ENCODE data around the gene PFKL.

Gene PFKL

DNA sequence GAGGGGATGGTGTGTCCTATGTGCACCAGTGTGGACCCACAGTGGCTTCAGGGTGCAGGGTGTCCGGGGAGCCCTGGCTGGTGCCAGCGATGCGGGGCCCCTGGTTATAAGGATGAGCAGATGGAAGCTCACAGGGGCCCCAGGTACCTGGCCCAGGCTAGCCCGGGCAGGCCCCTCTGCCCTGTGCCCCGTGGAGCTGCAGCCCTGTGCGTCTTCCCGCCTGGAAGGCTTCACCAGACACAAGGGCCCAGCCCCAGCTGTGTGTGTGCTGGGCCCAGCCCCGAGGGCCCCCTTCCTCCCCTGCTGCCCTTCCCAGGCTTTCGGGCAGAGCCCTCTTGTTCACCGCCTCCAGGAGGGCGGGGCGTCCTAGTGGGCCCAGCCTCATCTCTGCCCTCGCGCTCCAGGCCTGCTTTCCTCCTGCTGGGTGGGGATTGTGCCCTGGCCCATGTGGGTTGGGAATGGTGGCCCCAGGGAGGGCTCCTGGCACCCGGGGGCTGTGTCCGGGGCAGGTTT is 15.9 kb downstream of the PFKL start:
- Histone ChIP-seq H3K4me3 (ENCODE audit: insufficient read depth in 1 of 2, low read depth in 1 of 2, low read length in 2 of 2) (no peak overlapping the region), H3K79me1 (replicated peaks; ENCODE audit: low read length, poor library complexity, severe bottlenecking) (peaks cover 4% of the 10 kb centered on the region), H2AFZ (ENCODE audit: low read depth, low read length) (no peak overlapping the region), H2BK5ac (ENCODE audit: low read depth, low read length, poor library complexity, severe bottlenecking) (no peak overlapping the region), H3K18ac (ENCODE audit: low read depth in 1 of 2, low read length in 2 of 2) (no peak overlapping the region), H4K91ac (ENCODE audit: low read length) (no peak overlapping the region), H2BK12ac (ENCODE audit: low read length in 2 of 2) (no peak overlapping the region), H3K4me1 (ENCODE audit: control insufficient read depth, insufficient read depth, low read depth, low read length) (no peaks in the 10 kb centered on the region), H3K23ac (ENCODE audit: low read length in 2 of 2) (no peak overlapping the region), H3K9me3 (ENCODE audit: control insufficient read depth, low read length) (no peaks in the 10 kb centered on the region), H3K4me2 (ENCODE audit: low read length, poor library complexity, severe bottlenecking) (no peak overlapping the region), H2BK120ac (ENCODE audit: low read depth, low read length) (no peak overlapping the region), H3K36me3 (ENCODE audit: control insufficient read depth in 1 of 2, insufficient read depth in 2 of 2, low read depth in 1 of 2, low read length in 2 of 2) (peaks cover 65 to 98% of the 10 kb centered on the region in 2 experiments), H2AK5ac (ENCODE audit: low read length, severe bottlenecking) (no peak overlapping the region), H4K8ac (ENCODE audit: low read length) (no peak overlapping the region), H3K14ac (ENCODE audit: low read length in 2 of 2) (no peak overlapping the region), H3K9ac (ENCODE audit: low read length) (no peak overlapping the region), H3K27ac (ENCODE audit: low read length, poor library complexity, severe bottlenecking) (no peak overlapping the region), H3K27me3 (ENCODE audit: control insufficient read depth in 1 of 2, insufficient read depth in 1 of 2, low read length in 2 of 2) (no peaks in the 10 kb centered on the region), H3K4ac (ENCODE audit: low read depth in 1 of 2, low read length in 2 of 2) (no peak overlapping the region), H2BK15ac (ENCODE audit: low read depth, poor library complexity, severe bottlenecking) (no peak overlapping the region)
- WGBS, result 97% methylated on average over 13 of the region's 16 CpGs
- DNase-seq, result no peak

DNA sequence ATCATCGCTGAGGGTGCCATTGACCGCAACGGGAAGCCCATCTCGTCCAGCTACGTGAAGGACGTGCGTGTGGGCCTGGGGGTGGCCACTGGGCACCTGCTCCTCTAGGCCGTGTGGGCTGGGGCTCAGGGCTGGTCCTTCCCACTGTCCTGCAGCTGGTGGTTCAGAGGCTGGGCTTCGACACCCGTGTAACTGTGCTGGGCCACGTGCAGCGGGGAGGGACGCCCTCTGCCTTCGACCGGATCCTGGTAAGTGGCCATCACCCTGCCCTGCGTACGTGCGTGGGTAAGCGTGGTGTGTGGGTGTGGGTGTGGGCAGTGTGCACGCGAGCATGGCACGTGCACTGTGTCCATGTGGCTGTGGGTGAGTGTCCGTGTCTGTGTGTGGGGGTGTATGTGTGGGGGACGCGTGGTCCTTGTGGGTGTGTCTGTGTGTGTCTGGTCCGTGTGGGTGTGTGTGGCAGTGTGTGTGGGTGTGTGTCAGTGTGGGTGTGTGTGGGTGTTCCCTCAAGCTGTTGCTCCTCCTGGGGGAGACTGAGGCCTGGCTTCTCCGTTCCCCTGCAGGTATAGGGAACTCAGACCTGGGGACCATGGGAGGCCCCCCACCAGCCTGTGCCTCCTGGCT is 16.5 kb downstream of the PFKL start:
- H3K23ac ChIP-seq (ENCODE audit: low read length in 2 of 2), result no peak overlapping the region
- H4K8ac ChIP-seq (ENCODE audit: low read length), result no peak overlapping the region
- no peak for DNase-seq
- no peak overlapping the region for H2BK120ac ChIP-seq (ENCODE audit: low read depth, low read length)
- H3K4me3 ChIP-seq (ENCODE audit: insufficient read depth in 1 of 2, low read depth in 1 of 2, low read length in 2 of 2), result no peak overlapping the region
- H3K18ac ChIP-seq (ENCODE audit: low read depth in 1 of 2, low read length in 2 of 2), result no peak overlapping the region
- no peak overlapping the region for H3K4me2 ChIP-seq (ENCODE audit: low read length, poor library complexity, severe bottlenecking)
- no peak overlapping the region for H4K91ac ChIP-seq (ENCODE audit: low read length)
- no peak overlapping the region for H2BK5ac ChIP-seq (ENCODE audit: low read depth, low read length, poor library complexity, severe bottlenecking)
- no peak overlapping the region for H2AFZ ChIP-seq (ENCODE audit: low read depth, low read length)
- H3K27me3 ChIP-seq (ENCODE audit: control insufficient read depth in 1 of 2, insufficient read depth in 1 of 2, low read length in 2 of 2), result no peaks in the 10 kb centered on the region
- H3K79me1 ChIP-seq (replicated peaks; ENCODE audit: low read length, poor library complexity, severe bottlenecking), result peaks cover 3% of the 10 kb centered on the region
- H3K9ac ChIP-seq (ENCODE audit: low read length), result no peak overlapping the region
- H2BK15ac ChIP-seq (ENCODE audit: low read depth, poor library complexity, severe bottlenecking), result no peak overlapping the region
- H3K27ac ChIP-seq (ENCODE audit: low read length, poor library complexity, severe bottlenecking), result no peak overlapping the region
- 94% methylated on average over 27 of the region's 27 CpGs for WGBS
- H3K9me3 ChIP-seq (ENCODE audit: control insufficient read depth, low read length), result no peaks in the 10 kb centered on the region
- no peak overlapping the region for H2BK12ac ChIP-seq (ENCODE audit: low read length in 2 of 2)
- H2AK5ac ChIP-seq (ENCODE audit: low read length, severe bottlenecking), result no peak overlapping the region
- peaks cover 60 to 98% of the 10 kb centered on the region in 2 experiments for H3K36me3 ChIP-seq (ENCODE audit: control insufficient read depth in 1 of 2, insufficient read depth in 2 of 2, low read depth in 1 of 2, low read length in 2 of 2)
- no peaks in the 10 kb centered on the region for H3K4me1 ChIP-seq (ENCODE audit: control insufficient read depth, insufficient read depth, low read depth, low read length)
- no peak overlapping the region for H3K4ac ChIP-seq (ENCODE audit: low read depth in 1 of 2, low read length in 2 of 2)
- H3K14ac ChIP-seq (ENCODE audit: low read length in 2 of 2), result no peak overlapping the region

- H4K91ac ChIP-seq (ENCODE audit: low read length), result no peak overlapping the region
- H2BK5ac ChIP-seq (ENCODE audit: low read depth, low read length, poor library complexity, severe bottlenecking), result no peak overlapping the region
- WGBS, result 94% methylated on average over 19 of the region's 19 CpGs
- H3K14ac ChIP-seq (ENCODE audit: low read length in 2 of 2), result no peak overlapping the region
- H3K18ac ChIP-seq (ENCODE audit: low read depth in 1 of 2, low read length in 2 of 2), result no peak overlapping the region
- H3K4me3 ChIP-seq (ENCODE audit: insufficient read depth in 1 of 2, low read depth in 1 of 2, low read length in 2 of 2), result no peak overlapping the region
- H3K79me1 ChIP-seq (replicated peaks; ENCODE audit: low read length, poor library complexity, severe bottlenecking), result peaks cover 2% of the 10 kb centered on the region
- DNase-seq, result no peak
- H2AK5ac ChIP-seq (ENCODE audit: low read length, severe bottlenecking), result no peak overlapping the region
- no peak overlapping the region for H3K9ac ChIP-seq (ENCODE audit: low read length)
- no peak overlapping the region for H2BK12ac ChIP-seq (ENCODE audit: low read length in 2 of 2)
- no peak overlapping the region for H3K23ac ChIP-seq (ENCODE audit: low read length in 2 of 2)
- no peak overlapping the region for H2AFZ ChIP-seq (ENCODE audit: low read depth, low read length)
- no peaks in the 10 kb centered on the region for H3K4me1 ChIP-seq (ENCODE audit: control insufficient read depth, insufficient read depth, low read depth, low read length)
- H3K4me2 ChIP-seq (ENCODE audit: low read length, poor library complexity, severe bottlenecking), result no peak overlapping the region
- no peaks in the 10 kb centered on the region for H3K27me3 ChIP-seq (ENCODE audit: control insufficient read depth in 1 of 2, insufficient read depth in 1 of 2, low read length in 2 of 2)
- no peak overlapping the region for H3K27ac ChIP-seq (ENCODE audit: low read length, poor library complexity, severe bottlenecking)
- H2BK15ac ChIP-seq (ENCODE audit: low read depth, poor library complexity, severe bottlenecking), result no peak overlapping the region
- H3K9me3 ChIP-seq (ENCODE audit: control insufficient read depth, low read length), result no peaks in the 10 kb centered on the region
- H4K8ac ChIP-seq (ENCODE audit: low read length), result no peak overlapping the region
- H2BK120ac ChIP-seq (ENCODE audit: low read depth, low read length), result no peak overlapping the region
- no peak overlapping the region for H3K4ac ChIP-seq (ENCODE audit: low read depth in 1 of 2, low read length in 2 of 2)
- peaks cover 59 to 98% of the 10 kb centered on the region in 2 experiments for H3K36me3 ChIP-seq (ENCODE audit: control insufficient read depth in 1 of 2, insufficient read depth in 2 of 2, low read depth in 1 of 2, low read length in 2 of 2)
Observed at GRCh38 chr21:44317241-44317782, 17.5 kb downstream of the PFKL start.

DNA sequence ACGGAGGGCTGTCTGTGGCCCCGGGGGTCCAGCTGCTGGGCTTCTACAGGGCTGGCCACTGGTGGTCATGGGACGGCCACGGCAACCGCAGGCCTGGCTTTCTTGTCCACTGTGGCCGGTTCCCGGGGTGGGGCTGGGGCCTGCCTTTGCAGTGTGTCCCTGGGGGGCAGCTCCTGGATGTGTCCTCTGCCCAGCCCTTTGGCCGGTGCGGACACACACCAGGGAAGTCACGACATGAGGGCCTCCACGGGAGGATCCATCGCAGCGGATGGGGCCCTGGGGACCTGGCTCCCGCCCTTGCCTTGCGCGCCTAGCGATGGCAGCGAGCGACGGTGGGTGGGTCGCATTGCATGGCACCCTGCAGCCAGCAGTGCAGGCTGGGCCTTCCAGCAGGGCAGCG is 18.0 kb downstream of the PFKL start:
- Histone ChIP-seq H3K4me2 (ENCODE audit: low read length, poor library complexity, severe bottlenecking) (no peak overlapping the region), H3K9ac (ENCODE audit: low read length) (no peak overlapping the region), H3K23ac (ENCODE audit: low read length in 2 of 2) (no peak overlapping the region), H3K36me3 (ENCODE audit: control insufficient read depth in 1 of 2, insufficient read depth in 2 of 2, low read depth in 1 of 2, low read length in 2 of 2) (peaks cover 56 to 98% of the 10 kb centered on the region in 2 experiments), H2BK120ac (ENCODE audit: low read depth, low read length) (no peak overlapping the region), H3K4ac (ENCODE audit: low read depth in 1 of 2, low read length in 2 of 2) (no peak overlapping the region), H2AK5ac (ENCODE audit: low read length, severe bottlenecking) (no peak overlapping the region), H3K27me3 (ENCODE audit: control insufficient read depth in 1 of 2, insufficient read depth in 1 of 2, low read length in 2 of 2) (no peaks in the 10 kb centered on the region), H3K4me3 (ENCODE audit: insufficient read depth in 1 of 2, low read depth in 1 of 2, low read length in 2 of 2) (no peak overlapping the region), H3K4me1 (ENCODE audit: control insufficient read depth, insufficient read depth, low read depth, low read length) (no peaks in the 10 kb centered on the region), H2BK15ac (ENCODE audit: low read depth, poor library complexity, severe bottlenecking) (no peak overlapping the region), H3K79me1 (replicated peaks; ENCODE audit: low read length, poor library complexity, severe bottlenecking) (no peaks in the 10 kb centered on the region), H3K27ac (ENCODE audit: low read length, poor library complexity, severe bottlenecking) (no peak overlapping the region), H3K14ac (ENCODE audit: low read length in 2 of 2) (no peak overlapping the region), H2AFZ (ENCODE audit: low read depth, low read length) (no peak overlapping the region), H2BK5ac (ENCODE audit: low read depth, low read length, poor library complexity, severe bottlenecking) (no peak overlapping the region), H3K18ac (ENCODE audit: low read depth in 1 of 2, low read length in 2 of 2) (no peak overlapping the region), H4K91ac (ENCODE audit: low read length) (no peak overlapping the region), H4K8ac (ENCODE audit: low read length) (no peak overlapping the region), H3K9me3 (ENCODE audit: control insufficient read depth, low read length) (no peaks in the 10 kb centered on the region), H2BK12ac (ENCODE audit: low read length in 2 of 2) (no peak overlapping the region)
- no peak for DNase-seq
- WGBS, result 98% methylated on average over 22 of the region's 22 CpGs

Data from mesenchymal stem cell (in vitro differentiated cells and primary cell).